ENCODE data around the gene MDM1. TPM values are rescaled to one million over a fixed set of nuclear protein-coding genes. Genes with fewer than 3 reads are reported as not detected.

The MDM1 gene
- total RNA-seq, 1 donor from 2014 or later, result 7.3 TPM

GRCh38 chr12:68326716-68327115 is 5.4 kb downstream of the MDM1 start:
- DNase-seq (ENCODE audit: low read depth), result no peak

GRCh38 chr12:68325966-68326365 is 6.2 kb downstream of the MDM1 start:
- no peak for DNase-seq (ENCODE audit: low read depth)

- DNase-seq (ENCODE audit: low read depth), result no peak
Measured at GRCh38 chr12:68324531-68324930, 7.6 kb downstream of the MDM1 start.

- DNase-seq (ENCODE audit: low read depth), result no peak
Measured at GRCh38 chr12:68321140-68321539, 11.0 kb downstream of the MDM1 start.

GRCh38 chr12:68319988-68320623 is 12.1 kb downstream of the MDM1 start:
- DNase-seq (ENCODE audit: low read depth), result no peak

- DNase-seq (ENCODE audit: low read depth), result peak; percentile 66
Measured at GRCh38 chr12:68317047-68317667, 15.0 kb downstream of the MDM1 start.

GRCh38 chr12:68310370-68310769 is 21.8 kb downstream of the MDM1 start:
- peak; percentile 44 for DNase-seq (ENCODE audit: low read depth)

GRCh38 chr12:68306564-68306963 is 25.6 kb downstream of the MDM1 start:
- DNase-seq (ENCODE audit: low read depth), result no peak

- no peak for DNase-seq (ENCODE audit: low read depth)
Measured at GRCh38 chr12:68305278-68305677, 26.9 kb downstream of the MDM1 start.

- DNase-seq (ENCODE audit: low read depth), result no peak
Measured at GRCh38 chr12:68304626-68305025, 27.5 kb downstream of the MDM1 start.

- no peak for DNase-seq (ENCODE audit: low read depth)
Measured at GRCh38 chr12:68303850-68304249, 28.3 kb downstream of the MDM1 start.

GRCh38 chr12:68297929-68298328 is 34.2 kb downstream of the MDM1 start:
- no peak for DNase-seq (ENCODE audit: low read depth)

GRCh38 chr12:68294251-68294650 is 37.9 kb downstream of the MDM1 start:
- DNase-seq (ENCODE audit: low read depth), result peak; percentile 75

GRCh38 chr12:68293347-68293746 is 38.8 kb downstream of the MDM1 start:
- no peak for DNase-seq (ENCODE audit: low read depth)

GRCh38 chr12:68292151-68292943 is 39.8 kb downstream of the MDM1 start:
- DNase-seq (ENCODE audit: low read depth), result no peak

GRCh38 chr12:68291396-68292036 is 40.6 kb downstream of the MDM1 start:
- no peak for DNase-seq (ENCODE audit: low read depth)

GRCh38 chr12:68290126-68290525 is 42.0 kb downstream of the MDM1 start:
- no peak for DNase-seq (ENCODE audit: low read depth)

- DNase-seq (ENCODE audit: low read depth), result no peak
Measured at GRCh38 chr12:68287106-68287505, 45.1 kb downstream of the MDM1 start.

GRCh38 chr12:68286396-68286795 is 45.8 kb downstream of the MDM1 start:
- no peak for DNase-seq (ENCODE audit: low read depth)

GRCh38 chr12:68285541-68285940 is 46.6 kb downstream of the MDM1 start:
- DNase-seq (ENCODE audit: low read depth), result no peak

GRCh38 chr12:68281322-68282077 is 50.7 kb downstream of the MDM1 start:
- DNase-seq (ENCODE audit: low read depth), result no peak
